ENCODE measurements around the gene LUC7L3. TPM values are rescaled to one million over a fixed set of nuclear protein-coding genes. Genes with fewer than 3 reads are reported as not detected.

LUC7L3 gene
- total RNA-seq, 1 experiment from 2014 or later: 184 TPM

DNA sequence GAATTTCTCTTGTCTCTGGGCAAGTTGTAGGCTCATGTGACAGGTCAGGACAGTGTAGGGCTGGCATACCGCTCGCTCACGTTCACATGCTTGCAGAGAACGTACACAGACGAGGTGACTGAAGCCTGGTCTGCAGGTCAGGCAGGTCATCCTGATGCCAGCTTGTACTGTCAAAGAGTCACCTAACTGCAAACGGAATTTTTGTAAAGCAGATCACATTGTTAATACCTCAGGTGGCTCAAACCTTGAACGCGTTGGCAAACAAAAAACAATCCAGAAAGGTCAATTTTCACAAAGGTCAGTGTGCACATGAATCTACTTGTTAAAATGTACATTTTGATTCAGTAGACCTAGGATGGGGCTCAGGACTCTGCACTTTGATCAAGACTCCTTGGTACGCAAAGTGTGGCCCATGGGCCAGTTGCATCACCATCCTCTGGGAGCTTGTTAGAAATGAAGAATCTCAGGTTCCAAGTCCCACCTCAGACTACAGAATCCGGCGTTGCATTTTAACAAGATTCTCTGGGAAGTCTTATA is 40.3 kb upstream of the LUC7L3 start:
- intact Hi-C loops (cut with micrococcal nuclease): no loop called here
- H3K27ac ChIP-seq (ENCODE audit: low read depth, low read length): no peak overlapping the region
- no peaks in the 10 kb centered on the region for H3K9me3 ChIP-seq (ENCODE audit: control insufficient read depth in 1 of 2, insufficient read depth in 1 of 2, low read depth in 1 of 2, low read length in 2 of 2)
- H3K27me3 ChIP-seq (ENCODE audit: insufficient read depth, low read length): no peaks in the 10 kb centered on the region
- DNase-seq (ENCODE audit: low read depth, low spot score): no peak
- TSS peak; percentile 37 for BruUV-seq (replicated peaks)
- H3K4me3 ChIP-seq (replicated peaks in 1 of 2; ENCODE audit: low read depth in 1 of 2, low read length in 2 of 2): no peak overlapping the region
- ChIA-PET RAD21 (ENCODE audit: low non-redundant PET in 1 of 2, low total read pairs in 2 of 2, uncharacterized antibody in 2 of 2, unreplicated experiment in 2 of 2) (interaction anchor here in 1 of 2 experiments (0.7 kb wide), 1 partner anchor 16 kb away, joined by 3 read pairs; no protein-coding TSS in a partner anchor), POLR2A (interaction anchor here (0.8 kb wide), 1 partner anchor 42 kb away, joined by 3 read pairs; no protein-coding TSS in a partner anchor), CTCF (interaction anchor here (1.6 kb wide), 1 partner anchor 17 kb away, joined by 4 read pairs; no protein-coding TSS in a partner anchor)
- no peak for TF ChIP-seq CBX3 (IDR thresholded peaks at IDR 0.05; ENCODE audit: low read depth)
- TF ChIP-seq SP1 (IDR thresholded peaks at IDR 0.05; ENCODE audit: low read depth): no peak
- no peak for TF ChIP-seq ZNF274 (IDR thresholded peaks at IDR 0.05; ENCODE audit: low read depth, low read length)
- no peak for TF ChIP-seq SRF (IDR thresholded peaks at IDR 0.05; ENCODE audit: low read depth)
- TF ChIP-seq RAD21 (IDR thresholded peaks at IDR 0.05; ENCODE audit: low read depth): no peak
- no peak for TF ChIP-seq SIN3A (IDR thresholded peaks at IDR 0.05; ENCODE audit: low read depth)
- TF ChIP-seq FOSL1 (IDR thresholded peaks at IDR 0.05; ENCODE audit: low read depth): no peak
- no peak for TF ChIP-seq POLR2AphosphoS5 (IDR thresholded peaks at IDR 0.05; ENCODE audit: low read depth, low read length)
- TF ChIP-seq ZFX (IDR thresholded peaks at IDR 0.05): no peak
- TF ChIP-seq, protein P1, sequence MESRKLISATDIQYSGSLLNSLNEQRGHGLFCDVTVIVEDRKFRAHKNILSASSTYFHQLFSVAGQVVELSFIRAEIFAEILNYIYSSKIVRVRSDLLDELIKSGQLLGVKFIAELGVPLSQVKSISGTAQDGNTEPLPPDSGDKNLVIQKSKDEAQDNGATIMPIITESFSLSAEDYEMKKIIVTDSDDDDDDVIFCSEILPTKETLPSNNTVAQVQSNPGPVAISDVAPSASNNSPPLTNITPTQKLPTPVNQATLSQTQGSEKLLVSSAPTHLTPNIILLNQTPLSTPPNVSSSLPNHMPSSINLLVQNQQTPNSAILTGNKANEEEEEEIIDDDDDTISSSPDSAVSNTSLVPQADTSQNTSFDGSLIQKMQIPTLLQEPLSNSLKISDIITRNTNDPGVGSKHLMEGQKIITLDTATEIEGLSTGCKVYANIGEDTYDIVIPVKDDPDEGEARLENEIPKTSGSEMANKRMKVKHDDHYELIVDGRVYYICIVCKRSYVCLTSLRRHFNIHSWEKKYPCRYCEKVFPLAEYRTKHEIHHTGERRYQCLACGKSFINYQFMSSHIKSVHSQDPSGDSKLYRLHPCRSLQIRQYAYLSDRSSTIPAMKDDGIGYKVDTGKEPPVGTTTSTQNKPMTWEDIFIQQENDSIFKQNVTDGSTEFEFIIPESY (IDR thresholded peaks at IDR 0.05; ENCODE audit: extremely low read depth, insufficient replicate concordance, low read length): no peak
- TF ChIP-seq CEBPB (IDR thresholded peaks at IDR 0.05; ENCODE audit: low read depth): no peak
- TF ChIP-seq, protein P2, sequence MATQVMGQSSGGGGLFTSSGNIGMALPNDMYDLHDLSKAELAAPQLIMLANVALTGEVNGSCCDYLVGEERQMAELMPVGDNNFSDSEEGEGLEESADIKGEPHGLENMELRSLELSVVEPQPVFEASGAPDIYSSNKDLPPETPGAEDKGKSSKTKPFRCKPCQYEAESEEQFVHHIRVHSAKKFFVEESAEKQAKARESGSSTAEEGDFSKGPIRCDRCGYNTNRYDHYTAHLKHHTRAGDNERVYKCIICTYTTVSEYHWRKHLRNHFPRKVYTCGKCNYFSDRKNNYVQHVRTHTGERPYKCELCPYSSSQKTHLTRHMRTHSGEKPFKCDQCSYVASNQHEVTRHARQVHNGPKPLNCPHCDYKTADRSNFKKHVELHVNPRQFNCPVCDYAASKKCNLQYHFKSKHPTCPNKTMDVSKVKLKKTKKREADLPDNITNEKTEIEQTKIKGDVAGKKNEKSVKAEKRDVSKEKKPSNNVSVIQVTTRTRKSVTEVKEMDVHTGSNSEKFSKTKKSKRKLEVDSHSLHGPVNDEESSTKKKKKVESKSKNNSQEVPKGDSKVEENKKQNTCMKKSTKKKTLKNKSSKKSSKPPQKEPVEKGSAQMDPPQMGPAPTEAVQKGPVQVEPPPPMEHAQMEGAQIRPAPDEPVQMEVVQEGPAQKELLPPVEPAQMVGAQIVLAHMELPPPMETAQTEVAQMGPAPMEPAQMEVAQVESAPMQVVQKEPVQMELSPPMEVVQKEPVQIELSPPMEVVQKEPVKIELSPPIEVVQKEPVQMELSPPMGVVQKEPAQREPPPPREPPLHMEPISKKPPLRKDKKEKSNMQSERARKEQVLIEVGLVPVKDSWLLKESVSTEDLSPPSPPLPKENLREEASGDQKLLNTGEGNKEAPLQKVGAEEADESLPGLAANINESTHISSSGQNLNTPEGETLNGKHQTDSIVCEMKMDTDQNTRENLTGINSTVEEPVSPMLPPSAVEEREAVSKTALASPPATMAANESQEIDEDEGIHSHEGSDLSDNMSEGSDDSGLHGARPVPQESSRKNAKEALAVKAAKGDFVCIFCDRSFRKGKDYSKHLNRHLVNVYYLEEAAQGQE (IDR thresholded peaks at IDR 0.05; ENCODE audit: low read depth): no peak
- TF ChIP-seq, protein P3, sequence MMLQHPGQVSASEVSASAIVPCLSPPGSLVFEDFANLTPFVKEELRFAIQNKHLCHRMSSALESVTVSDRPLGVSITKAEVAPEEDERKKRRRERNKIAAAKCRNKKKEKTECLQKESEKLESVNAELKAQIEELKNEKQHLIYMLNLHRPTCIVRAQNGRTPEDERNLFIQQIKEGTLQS (IDR thresholded peaks at IDR 0.05): no peak
- TF ChIP-seq TCF7L2 (IDR thresholded peaks at IDR 0.05; ENCODE audit: borderline replicate concordance, extremely low read depth, insufficient read depth, insufficient read length): no peak
- no peak for TF ChIP-seq EZH2 (IDR thresholded peaks at IDR 0.05)
- no peak for TF ChIP-seq YY1 (IDR thresholded peaks at IDR 0.05; ENCODE audit: extremely low read depth, insufficient replicate concordance, low read depth, low read length)
- no peak overlapping the region for H3K9ac ChIP-seq (ENCODE audit: low read length)
- no peaks in the 10 kb centered on the region for H3K9me2 ChIP-seq (ENCODE audit: insufficient read depth)
- peaks cover 26 to 57% of the 10 kb centered on the region in 2 experiments for H3K4me1 ChIP-seq (ENCODE audit: control insufficient read depth in 1 of 2, insufficient read depth in 2 of 2, low read length in 2 of 2)
- no peak overlapping the region for H3K4me2 ChIP-seq (ENCODE audit: low read length)
- no peak for ATAC-seq
- H4K20me1 ChIP-seq (ENCODE audit: insufficient read depth): no peaks in the 10 kb centered on the region
- no peak overlapping the region for H2AFZ ChIP-seq (ENCODE audit: low read depth, low read length, poor library complexity, severe bottlenecking)
- no peaks in the 10 kb centered on the region for H3K79me2 ChIP-seq (ENCODE audit: insufficient read depth, low read length)
- H3K36me3 ChIP-seq (ENCODE audit: control insufficient read depth in 1 of 2, insufficient read depth in 2 of 2, low read length in 2 of 2): no peaks in the 10 kb centered on the region
